ENCODE data around the gene FRY. TPM values are rescaled to one million over a fixed set of nuclear protein-coding genes. Genes with fewer than 3 reads are reported as not detected.
"Not testable (repeated sequence)": the region's sequence is repeated elsewhere in the genome, so short reads cannot be mapped to it uniquely, and the experiment has no call there.

Gene FRY
- 11.0 and 13.5 TPM in 2 replicates for total RNA-seq

DNA sequence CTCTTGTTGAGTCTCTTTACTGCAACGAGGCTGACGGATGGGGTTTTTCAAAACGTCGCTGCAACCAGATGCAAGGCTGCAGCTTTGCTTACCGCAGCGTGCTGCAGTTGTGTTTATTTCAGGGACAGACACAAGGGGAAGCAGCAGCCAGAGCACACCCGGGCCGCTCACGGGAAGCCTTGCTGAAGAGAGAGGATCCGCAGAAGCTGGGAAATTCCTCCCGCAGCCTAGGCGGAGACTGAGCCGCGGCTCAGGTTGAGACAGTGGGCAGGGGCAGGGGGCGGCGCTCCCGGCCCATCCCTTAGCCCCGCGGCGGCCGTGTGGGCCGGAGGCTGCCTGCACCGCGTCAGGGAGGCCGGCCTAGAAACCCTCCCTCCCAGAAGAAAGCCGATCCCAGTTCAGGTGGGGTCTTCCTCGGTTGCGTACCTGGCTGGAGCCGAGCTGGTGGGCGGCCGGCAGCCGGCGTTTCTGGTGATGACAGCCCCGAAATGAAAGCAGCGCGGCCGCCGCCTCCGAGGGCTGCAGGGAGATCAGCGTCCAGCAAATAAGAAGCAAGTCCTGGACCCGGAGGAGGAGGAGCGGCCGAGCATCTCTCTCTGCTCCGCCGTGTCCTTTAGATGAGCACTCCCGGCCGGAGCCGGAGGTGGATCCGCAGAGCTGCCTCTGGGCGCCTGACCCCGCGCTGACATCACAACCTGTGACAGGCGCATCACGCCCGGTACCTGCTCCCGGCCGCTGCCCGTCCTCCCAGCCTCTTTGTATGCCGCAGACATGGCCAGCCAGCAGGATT, at the start of gene FRY:
Gene FRY, plus strand, starts transcription at position 750 of the 790 bp plus-strand sequence. Its CDS starts 22 bp downstream, at position 772.
- intact Hi-C loops (cut with micrococcal nuclease) = loop anchor here (1.0 to 5.0 kb wide), 11 partner anchors 11 to 1511 kb away; partner anchors contain the start of genes N4BP2L1, N4BP2L2 and PDS5B

DNA sequence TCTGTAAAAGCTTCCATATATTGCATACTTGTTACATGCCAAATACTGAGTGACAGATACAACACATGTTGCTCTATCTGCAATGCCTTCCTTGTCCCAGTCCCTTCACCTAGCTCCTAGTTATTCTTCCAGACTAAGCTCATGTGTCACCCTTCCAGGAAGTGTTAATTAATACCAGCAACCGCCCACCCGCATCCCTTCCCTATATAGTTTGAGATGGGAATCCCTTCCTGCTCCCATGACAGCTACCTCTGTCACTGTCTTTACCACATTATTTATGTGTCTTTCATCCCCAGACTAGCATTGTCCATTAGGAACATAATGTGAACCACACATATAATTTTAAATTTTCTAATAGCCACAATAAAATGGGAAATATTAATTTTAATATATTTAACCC, 49.5 kb upstream of the FRY start:
- intact Hi-C loops (cut with micrococcal nuclease) = no loop called here

DNA sequence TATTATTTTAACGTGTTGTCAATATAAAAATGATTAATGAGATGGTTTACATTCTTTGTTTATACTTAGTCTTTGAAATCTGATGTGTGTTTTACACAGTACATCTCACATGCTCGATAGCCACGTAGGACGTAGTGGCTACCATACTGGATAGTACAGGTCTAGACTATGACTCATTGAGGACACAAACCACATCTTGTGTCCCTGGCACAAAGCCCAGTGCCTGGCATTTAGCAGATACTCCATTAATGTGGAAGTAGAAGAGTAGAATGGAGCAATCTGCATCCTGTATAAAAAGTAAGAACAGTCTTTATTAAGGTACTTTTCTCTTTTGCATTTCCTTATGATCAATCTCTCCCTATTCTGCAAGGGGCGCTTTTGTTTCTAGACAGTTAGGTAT, 49.0 kb upstream of the FRY start:
- intact Hi-C loops (cut with micrococcal nuclease) = no loop called here

DNA sequence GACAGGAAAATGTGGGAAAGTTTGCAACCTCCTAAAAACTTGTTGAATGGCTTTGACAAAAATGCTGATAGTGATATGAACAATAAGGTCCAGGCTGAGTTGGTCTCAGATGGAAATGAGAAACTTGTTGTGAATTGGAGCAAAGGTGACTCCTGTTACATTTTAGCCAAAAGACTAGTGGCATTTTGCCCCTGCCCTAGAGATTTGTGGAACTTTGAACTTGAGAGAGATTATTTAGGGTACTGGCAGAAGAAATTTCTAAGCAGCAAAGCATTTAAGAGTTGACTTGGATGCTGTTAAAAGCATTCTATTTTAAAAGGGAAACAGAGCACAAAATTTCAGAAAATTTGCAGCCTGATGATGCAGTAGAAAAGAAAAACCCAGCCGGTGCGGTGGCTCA, 47.9 kb upstream of the FRY start:
- intact Hi-C loops (cut with micrococcal nuclease) = not testable (repeated sequence)

DNA sequence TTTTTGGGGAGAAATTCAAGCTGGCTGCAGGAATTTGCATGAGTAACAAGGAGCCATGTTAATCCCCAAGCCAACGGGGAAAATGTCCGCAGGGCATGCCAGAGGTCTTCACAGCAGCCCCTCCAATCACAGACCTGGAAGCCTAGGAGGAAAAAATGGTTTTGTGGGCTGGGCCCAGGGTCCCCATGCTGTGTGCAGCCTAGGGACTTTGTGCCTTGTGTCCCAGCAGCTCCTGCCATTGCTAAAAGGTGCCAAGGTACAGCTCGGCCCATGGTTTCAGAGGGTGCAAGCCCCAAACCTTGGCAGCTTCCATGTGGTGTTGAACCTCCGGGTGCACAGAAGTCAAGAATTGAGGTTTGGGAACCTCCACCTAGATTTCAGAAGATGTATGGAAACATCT, 47.2 kb upstream of the FRY start:
- intact Hi-C loops (cut with micrococcal nuclease) = not testable (repeated sequence)

DNA sequence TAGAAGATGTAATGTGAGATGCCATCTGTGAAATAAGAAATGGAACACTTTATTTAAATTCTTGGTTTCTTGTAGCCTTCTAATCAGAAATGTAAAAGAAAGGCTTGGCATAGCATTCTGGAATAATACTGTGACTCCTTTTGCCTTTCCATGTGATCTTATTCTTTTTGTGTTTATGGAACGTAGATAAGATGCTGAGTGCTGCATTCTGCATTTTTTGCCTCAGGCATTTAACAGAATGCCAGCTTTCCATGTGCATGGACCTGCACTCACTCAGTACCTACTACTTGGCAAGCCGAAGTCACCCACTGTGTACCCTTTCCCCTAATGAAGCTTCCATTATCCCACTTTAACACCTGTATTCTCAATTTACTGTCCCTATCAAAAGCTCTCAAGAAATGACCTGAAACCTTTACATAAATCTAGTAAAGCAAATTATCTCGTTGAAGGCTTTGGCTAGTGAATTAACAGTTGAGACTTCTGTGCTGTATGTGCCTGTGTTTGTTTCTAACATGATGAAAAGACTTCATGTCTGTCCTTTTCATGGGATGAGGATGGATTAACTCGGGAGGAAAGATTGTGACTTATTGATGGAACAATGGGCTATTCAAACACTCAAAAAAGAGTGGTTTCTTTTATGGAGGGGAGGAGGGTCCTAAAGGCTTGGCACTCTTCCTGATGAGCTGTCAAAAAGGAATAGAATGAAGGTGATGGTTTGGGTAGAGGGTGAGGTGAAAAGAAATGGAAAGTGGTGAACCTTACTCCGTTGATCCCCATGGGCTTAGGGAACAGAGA, 44.7 kb upstream of the FRY start:
- intact Hi-C loops (cut with micrococcal nuclease) = loop anchor here (1.0 kb wide), 1 partner anchor 77 kb away; no protein-coding TSS in a partner anchor

DNA sequence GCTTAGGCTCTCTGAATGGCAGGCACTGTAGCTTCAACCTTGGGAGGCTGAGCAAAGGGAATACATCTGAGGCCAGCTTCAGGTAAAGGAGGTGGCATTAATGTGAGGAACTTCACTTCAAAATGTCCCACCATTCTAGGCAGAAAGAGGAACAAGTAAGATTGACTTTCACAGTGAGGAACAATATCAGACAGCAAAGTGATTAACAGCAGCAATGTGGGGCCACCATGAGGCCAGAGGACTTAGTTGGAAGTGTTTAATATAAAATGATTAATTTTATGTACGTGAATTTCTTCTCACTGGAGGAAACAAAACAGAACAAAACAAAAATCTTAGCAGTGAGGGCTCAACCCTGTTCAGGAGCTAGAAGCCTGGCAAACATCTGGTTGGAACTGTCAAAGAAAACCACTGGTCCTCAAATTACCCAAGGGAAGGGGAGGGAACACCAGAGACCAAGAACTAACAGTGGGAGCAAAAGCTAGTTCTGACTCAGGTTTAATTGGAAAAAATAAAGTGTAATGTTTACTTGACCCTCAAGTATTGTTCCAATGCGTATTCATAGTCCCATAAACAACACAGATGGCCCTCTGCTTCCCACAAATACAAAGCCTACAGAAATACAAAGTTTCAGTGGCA, 43.9 kb upstream of the FRY start:
- intact Hi-C loops (cut with micrococcal nuclease) = loop anchor here (1.0 kb wide), 1 partner anchor 77 kb away; no protein-coding TSS in a partner anchor

DNA sequence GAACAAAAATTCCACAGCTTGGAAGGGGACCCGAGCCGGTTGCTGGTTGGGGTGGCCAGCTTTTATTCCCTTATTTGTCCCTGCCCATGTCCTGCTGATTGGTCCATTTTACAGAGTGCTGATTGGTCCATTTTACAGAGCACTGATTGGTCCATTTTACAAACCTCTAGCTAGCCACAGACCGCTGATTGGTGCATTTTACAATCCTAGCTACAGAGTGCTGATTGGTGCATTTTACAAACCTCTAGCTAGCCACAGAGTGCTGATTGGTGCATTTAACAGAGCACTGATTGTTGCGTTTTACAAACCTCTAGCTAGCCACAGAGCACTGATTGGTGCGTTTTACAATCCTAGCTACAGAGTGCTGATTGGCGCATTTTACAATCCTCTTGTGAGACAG, 37.2 kb upstream of the FRY start:
- intact Hi-C loops (cut with micrococcal nuclease) = not testable (repeated sequence)

DNA sequence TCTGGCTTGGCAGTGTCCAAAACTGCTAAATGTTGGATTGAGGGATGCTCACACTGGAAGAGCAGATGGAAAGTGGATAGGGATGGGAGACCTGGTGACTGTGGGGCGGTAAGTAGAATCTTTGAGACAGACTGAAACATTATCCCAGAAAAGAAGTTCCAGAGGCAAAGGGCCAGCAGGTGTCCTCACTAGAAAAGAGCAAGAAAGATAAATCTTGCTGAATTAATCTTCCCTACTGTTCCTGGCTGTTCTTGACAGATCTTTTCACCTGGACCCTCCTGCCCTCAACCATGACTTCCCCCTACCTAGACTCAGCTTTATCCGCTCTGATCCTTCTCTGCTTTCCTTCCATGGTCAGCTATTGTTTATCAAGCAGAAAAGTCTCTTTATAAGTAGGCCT, 35.0 kb upstream of the FRY start:
- intact Hi-C loops (cut with micrococcal nuclease) = no loop called here

DNA sequence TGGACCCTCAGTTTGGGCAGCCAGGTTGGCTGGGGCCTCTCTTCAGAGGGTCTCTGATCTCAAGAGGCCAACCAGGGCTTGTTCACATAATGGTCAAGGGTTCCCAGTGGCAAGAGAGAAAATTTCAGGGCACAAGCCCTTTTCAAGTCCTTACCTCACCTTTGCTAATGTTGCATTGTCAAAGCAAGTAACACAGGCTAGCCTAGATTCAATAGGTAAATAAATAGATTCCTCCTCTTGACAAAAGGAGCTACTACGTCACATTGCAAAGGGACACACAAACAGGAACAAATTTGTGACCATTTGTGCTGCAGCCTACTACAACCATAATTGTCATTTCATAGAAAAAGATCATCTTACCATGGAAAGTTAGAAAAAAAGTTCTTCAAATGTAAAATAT, 33.9 kb upstream of the FRY start:
- intact Hi-C loops (cut with micrococcal nuclease) = no loop called here

DNA sequence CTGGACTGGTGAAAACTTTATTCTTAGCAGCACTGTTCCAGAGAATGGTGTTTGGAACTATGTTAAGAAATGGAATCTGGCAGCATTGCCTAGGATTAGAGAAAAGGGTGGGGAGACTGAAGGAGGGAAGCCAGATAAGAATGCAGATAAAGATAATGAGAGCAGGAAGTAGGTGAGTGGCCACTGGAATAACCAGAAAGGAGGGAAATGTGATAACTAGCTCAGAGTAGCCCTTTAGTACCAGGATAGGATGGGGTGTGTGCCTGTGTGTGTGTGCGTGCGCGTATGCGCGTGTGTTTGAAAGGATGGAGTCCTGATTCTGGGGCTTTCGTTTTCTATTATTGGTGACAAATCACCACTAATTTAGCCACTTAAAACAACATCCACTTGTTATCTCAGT, 33.4 kb upstream of the FRY start:
- intact Hi-C loops (cut with micrococcal nuclease) = no loop called here

DNA sequence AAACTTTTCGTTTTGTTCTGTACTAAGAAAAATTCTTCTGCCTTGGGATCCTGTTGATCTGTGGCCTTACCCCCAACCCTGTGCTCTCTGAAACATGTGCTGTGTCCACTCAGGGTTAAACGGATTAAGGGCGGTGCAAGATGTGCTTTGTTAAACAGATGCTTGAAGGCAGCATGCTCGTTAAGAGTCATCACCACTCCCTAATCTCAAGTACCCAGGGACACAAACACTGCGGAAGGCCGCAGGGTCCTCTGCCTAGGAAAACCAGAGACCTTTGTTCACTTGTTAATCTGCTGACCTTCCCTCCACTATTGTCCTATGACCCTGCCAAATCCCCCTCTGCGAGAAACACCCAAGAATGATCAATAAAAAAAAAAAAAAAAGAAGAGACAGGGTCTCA, 30.8 kb upstream of the FRY start:
- intact Hi-C loops (cut with micrococcal nuclease) = loop anchor here (1.0 kb wide), 2 partner anchors 90 to 310 kb away; no protein-coding TSS in a partner anchor

DNA sequence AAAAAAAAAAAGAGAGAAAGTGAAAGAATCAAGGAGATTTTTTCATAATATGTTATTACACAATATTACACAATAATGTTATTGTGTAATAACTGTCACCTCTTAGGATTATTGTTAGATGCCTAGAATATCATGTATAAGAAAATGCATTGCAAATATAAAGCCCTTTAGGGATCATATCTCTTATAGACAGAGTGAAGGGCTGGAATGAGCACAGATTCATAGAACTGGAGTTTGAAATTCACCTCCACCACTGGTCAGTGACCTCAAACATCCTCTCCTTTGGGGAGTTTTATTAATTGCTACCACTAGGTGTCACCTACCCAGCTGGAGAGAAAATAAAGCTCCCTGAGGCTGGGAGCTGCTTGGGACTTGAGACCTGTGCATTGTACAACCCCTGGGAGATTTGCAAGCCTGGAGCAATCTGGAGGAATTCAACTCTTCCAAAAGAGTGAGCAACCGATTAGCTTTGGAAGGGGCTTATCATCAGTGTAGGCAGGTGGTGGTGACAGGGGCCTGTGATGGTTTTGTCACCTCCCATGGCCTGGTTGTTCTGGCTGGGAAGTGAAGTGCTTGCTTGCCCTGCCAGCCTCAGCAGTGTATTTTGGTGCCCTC, 30.3 kb upstream of the FRY start:
- intact Hi-C loops (cut with micrococcal nuclease) = loop anchor here (1.0 kb wide), 2 partner anchors 91 to 309 kb away; no protein-coding TSS in a partner anchor

DNA sequence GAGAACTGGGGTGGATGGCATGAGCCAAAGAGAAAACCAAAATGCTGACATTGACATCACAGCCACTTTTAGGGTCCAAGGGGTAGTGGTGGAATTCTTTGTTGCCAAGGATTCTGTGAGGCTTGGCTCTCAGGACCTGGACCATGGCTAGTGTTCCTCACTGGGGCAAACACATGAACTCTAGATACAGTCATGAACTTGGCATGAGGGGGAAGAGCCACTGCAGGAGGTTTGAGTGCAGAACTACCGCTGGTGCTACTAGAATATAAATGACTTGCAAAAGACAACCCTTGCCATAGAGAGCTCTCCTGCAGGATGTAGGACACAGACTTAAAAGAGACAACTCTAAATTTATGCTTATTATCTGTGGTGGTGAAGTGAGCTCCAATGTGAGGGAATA, 29.8 kb upstream of the FRY start:
- intact Hi-C loops (cut with micrococcal nuclease) = loop anchor here (1.0 kb wide), 2 partner anchors 91 to 309 kb away; no protein-coding TSS in a partner anchor

DNA sequence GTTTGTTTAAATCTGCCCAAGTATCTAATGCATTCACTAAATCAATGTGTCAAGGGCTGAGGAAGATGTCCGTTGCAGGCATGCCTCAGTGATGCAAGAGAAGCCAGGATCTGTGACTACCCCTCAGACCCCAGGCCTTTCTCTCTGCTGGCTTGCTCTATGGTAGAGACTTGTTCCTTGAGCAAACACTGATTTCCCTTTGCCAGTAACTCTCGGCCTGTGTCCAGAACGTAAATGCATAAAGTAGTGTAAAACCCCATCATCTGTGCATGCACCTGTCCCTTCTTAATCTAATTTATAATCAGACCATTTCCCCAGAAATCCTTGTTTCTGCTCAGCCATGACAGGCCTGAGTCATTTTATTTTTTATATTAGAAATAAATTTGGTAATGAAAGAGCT, 28.7 kb upstream of the FRY start:
- intact Hi-C loops (cut with micrococcal nuclease) = no loop called here

DNA sequence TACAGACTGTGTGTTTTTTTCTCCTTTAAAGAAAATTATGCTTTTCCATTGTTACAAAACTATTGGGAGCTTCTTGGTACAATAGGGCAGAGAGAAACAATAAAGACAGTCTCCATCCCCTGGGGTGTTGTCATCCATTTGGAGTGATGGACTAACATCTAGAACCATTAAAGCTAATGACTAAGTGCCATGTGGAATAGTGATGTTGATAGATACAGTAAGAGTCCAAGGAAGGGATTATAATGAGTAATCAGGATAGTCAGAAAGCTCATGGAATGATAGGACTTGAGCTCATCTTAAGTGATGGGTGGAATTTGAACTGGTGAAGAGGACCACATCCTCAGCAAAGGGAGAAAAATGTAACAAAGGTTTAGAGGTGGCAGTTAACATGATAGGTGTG, 24.1 kb upstream of the FRY start:
- intact Hi-C loops (cut with micrococcal nuclease) = no loop called here

DNA sequence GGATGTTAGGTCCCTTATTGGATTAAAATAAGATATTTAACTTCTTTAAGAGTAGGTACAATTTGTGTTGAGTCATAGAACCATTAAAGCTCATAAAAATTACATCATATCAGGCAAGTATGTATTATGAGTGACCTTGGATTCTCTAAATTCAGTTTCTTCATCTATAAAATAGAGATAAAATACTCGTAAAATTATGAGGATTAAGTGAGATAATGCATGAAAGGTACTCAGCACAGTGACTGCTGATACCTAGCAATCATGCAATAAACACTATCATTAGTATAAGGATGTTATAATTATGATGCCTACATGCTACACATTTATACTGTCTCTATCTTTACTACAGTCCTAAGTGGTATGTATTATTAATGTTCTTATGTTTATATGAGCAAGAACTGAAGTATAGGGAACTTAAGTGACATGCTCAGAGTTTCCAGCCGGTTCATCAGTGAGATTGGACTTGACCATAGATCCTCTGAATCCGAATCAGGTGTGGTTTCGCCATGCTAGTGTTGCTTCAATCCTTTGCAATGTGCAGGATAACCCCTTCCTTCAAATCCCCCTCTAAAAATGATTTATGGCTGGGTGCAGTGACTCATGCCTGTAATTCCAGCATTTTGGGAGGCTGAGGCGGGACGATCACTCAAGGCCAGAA, 22.9 kb upstream of the FRY start:
- intact Hi-C loops (cut with micrococcal nuclease) = no loop called here

DNA sequence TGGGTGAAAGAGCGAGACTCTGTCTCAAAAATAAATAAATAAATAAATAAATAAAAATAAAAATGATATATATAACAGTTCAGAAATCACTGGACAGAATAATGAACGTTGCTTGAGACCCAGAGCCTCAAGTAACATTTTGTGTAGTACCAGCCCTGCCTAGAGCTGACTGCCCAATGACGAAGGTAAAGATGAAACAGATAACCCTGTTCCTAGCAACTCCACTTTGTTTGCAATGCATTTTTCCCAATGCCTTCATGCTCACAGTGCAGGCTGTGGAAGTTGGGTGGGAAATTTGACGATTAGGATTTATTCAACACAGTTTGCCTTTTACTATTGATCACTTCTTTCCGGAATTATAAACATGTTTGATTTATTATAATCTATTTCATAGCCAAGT, 22.2 kb upstream of the FRY start:
- intact Hi-C loops (cut with micrococcal nuclease) = no loop called here

DNA sequence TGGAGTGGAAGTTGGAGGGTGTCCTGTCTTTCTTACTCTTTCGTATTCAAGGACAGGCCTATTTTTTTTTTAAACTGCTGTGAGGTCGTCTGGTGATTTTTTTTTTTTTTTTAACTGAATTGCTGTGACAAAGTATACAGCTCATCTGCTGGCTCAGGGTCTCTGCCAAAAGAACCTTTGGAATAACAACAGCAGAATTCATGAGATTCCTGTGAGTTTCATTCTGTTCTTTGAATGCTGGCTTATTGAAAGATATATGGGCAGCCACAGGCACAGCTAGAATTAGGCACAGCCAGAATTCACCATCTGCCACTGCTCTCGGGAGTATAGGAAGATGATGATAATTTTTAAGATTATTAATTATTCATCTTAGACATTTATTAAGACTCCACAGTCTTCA, 21.4 kb upstream of the FRY start:
- intact Hi-C loops (cut with micrococcal nuclease) = no loop called here

DNA sequence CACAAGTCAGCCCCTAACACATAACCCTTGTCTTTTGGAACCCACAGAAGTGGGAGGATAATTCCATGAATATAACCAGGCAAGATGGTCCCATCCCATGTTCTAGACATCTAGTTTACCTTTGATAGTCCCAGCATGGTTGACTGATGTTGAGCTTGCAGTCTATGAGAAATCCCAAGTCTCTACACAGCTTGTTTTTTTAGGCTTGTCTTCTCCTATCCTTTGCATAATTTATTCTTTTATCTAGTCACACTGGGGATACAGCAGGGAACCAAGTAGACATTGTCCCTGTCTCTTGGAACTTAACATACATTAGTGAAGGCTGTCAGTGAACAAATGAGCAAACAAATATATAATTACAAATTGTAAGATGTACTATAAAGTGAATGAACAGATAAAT, 19.6 kb upstream of the FRY start:
- intact Hi-C loops (cut with micrococcal nuclease) = no loop called here

DNA sequence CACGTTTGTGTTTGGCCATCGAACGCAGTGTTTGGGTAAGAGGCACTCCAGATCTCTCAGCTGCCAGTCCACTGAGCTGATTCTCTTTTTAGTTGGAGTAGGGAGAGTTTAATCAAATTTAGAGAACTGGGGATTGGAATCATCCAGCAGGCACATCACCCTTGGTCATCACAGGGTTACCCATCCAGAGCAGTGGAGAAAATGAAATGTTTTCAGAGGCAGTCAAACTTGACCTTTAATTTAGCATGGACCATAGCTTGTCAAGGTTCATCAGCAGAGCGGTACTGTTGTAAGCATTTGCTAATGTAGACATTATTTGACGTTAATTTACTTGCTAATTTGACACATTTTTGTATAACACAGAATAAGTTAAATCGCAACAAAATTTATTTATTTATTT, 18.4 kb upstream of the FRY start:
- intact Hi-C loops (cut with micrococcal nuclease) = no loop called here
